B cell (primary cell): Measurements from ENCODE around the gene DSTYK. TPM values are rescaled to one million over a fixed set of nuclear protein-coding genes. Genes with fewer than 3 reads are reported as not detected.

Experiments used
- ATAC-seq: fragments of 200-7000 bp; cut with Tn5 transposase; one replicate; pipeline ENCODE4 v1.10.0; 2021; ENCODE audit warnings: low read depth, mild to moderate bottlenecking, moderate number of reproducible peaks, moderate library complexity
- CTCF ChIA-PET: fragments of 350-600 bp; sonication (Branson Sonifier 250); formaldehyde crosslinking; loops from one replicate; lab custom pipeline; 2021; ENCODE audit warnings: antibody characterized with exemption, inconsistent platforms; lab: Charles Lee
- POLR2A ChIA-PET: fragments of 350-600 bp; sonication (Branson Sonifier 250); formaldehyde crosslinking; loops from one replicate; lab custom pipeline; 2021; ENCODE audit warnings: antibody characterized with exemption; lab: Charles Lee
- DNase-seq: peaks from one replicate; pipeline ENCODE4 v3.0.0; 2013
- H2AFZ ChIP-seq: 2 replicates; pipeline ENCODE4 v1.6.1; 2012; ENCODE audit warnings: mild to moderate bottlenecking, low read depth, low read length; ENCODE audit not compliant: insufficient read depth, poor library complexity, severe bottlenecking
- H3K27ac ChIP-seq, 2 donors: 1 replicate in 1 of 2; 2 replicates in 1 of 2; pipeline ENCODE4 v1.5.1; 2012 to 2013; ENCODE audit warnings: low read length in 2 of 2, mild to moderate bottlenecking in 2 of 2, moderate library complexity in 1 of 2
- H3K27me3 ChIP-seq, 4 experiments: fragments of 200-600 bp in 1 of 4; sonication (generic) in 1 of 4; replicated peaks in 1 of 4; 1 replicate in 2 of 4; 2 replicates in 2 of 4; pipeline versions ENCODE4 v1.6.1 to v1.7.0; 2013 to 2016; ENCODE audit warnings: low read length in 3 of 4, mild to moderate bottlenecking in 2 of 4, mixed read lengths in 1 of 4, moderate library complexity in 1 of 4; ENCODE audit not compliant: insufficient read depth in 4 of 4, control insufficient read depth in 3 of 4; ENCODE audit errors: control extremely low read depth in 1 of 4
- H3K36me3 ChIP-seq, 2 experiments: replicated peaks in 1 of 2; 1 replicate in 1 of 2; 2 replicates in 1 of 2; pipeline versions ENCODE4 v1.6.1 to v1.7.1; 2013; ENCODE audit warnings: low read length in 1 of 2; ENCODE audit not compliant: insufficient read depth in 2 of 2, control insufficient read depth in 1 of 2; ENCODE audit errors: control extremely low read depth in 1 of 2, extremely low read depth in 1 of 2
- H3K4me1 ChIP-seq, 2 donors: fragments of 200-600 bp in 1 of 2; sonication (generic) in 1 of 2; 1 replicate in 1 of 2; 2 replicates in 1 of 2; pipeline versions ENCODE4 v1.5.1 to v1.6.1; 2013 to 2017; ENCODE audit warnings: low read length in 2 of 2; ENCODE audit not compliant: control insufficient read depth in 2 of 2, insufficient read depth in 2 of 2
- H3K4me2 ChIP-seq: replicated peaks from 2 replicates; pipeline ENCODE3; 2012; ENCODE audit warnings: mild to moderate bottlenecking, low read depth, low read length; ENCODE audit not compliant: poor library complexity, severe bottlenecking
- H3K4me3 ChIP-seq, 5 experiments: fragments of 200-600 bp in 1 of 5; sonication (generic) in 1 of 5; 1 replicate in 3 of 5; 2 replicates in 2 of 5; pipeline versions ENCODE4 v1.5.1 to v1.7.0; 2011 to 2016; ENCODE audit warnings: low read length in 4 of 5, mild to moderate bottlenecking in 4 of 5, low read depth in 2 of 5, control low read depth in 1 of 5, moderate library complexity in 1 of 5; ENCODE audit not compliant: insufficient read depth in 1 of 5; ENCODE audit errors: control extremely low read depth in 1 of 5, extremely low read depth in 1 of 5
- H3K79me2 ChIP-seq: fragments of 200-600 bp; sonication (generic); one replicate; pipeline ENCODE4 v1.6.0; 2016; ENCODE audit warnings: low read length; ENCODE audit not compliant: control insufficient read depth, insufficient read depth
- H3K9ac ChIP-seq: fragments of 200-600 bp; sonication (generic); 2 replicates; pipeline ENCODE4 v1.6.1; 2017; ENCODE audit warnings: mild to moderate bottlenecking, low read length, moderate library complexity
- H3K9me3 ChIP-seq, 3 donors: one replicate each; pipeline versions ENCODE4 v1.6.1 to v1.7.1; 2013; ENCODE audit warnings: low read length in 2 of 3; ENCODE audit not compliant: control insufficient read depth in 2 of 3, insufficient read depth in 1 of 3; ENCODE audit errors: control extremely low read depth in 1 of 3
- H4K20me1 ChIP-seq: 2 replicates; pipeline ENCODE4 v1.6.0; 2012; ENCODE audit warnings: mild to moderate bottlenecking, low read length; ENCODE audit not compliant: insufficient read depth, control insufficient read depth, poor library complexity, severe bottlenecking
- H3K27ac Mint-ChIP-seq: one replicate; pipeline ENCODE4 v1.8.0; 2021; ENCODE audit warnings: mixed read lengths
- H3K27me3 Mint-ChIP-seq: one replicate; pipeline ENCODE4 v1.8.0; 2021; ENCODE audit warnings: mixed read lengths
- H3K4me1 Mint-ChIP-seq: one replicate; pipeline ENCODE4 v1.8.0; 2021; ENCODE audit warnings: mixed read lengths
- H3K4me3 Mint-ChIP-seq: one replicate; pipeline ENCODE4 v1.8.0; 2021; ENCODE audit warnings: mixed read lengths
- H3K9me3 Mint-ChIP-seq: one replicate; pipeline ENCODE4 v1.8.0; 2022; ENCODE audit warnings: mixed read lengths; ENCODE audit not compliant: insufficient read depth
- CTCF ChIP-seq: fragments of 200-600 bp; IDR thresholded peaks from one replicate; pipeline ENCODE4 v1.8.0; 2022; ENCODE audit warnings: antibody characterized with exemption, mild to moderate bottlenecking
- EZH2 ChIP-seq: IDR thresholded peaks from 2 replicates; pipeline ENCODE4 v1.6.1; 2012; ENCODE audit warnings: borderline replicate concordance, low read depth, mild to moderate bottlenecking, moderate library complexity, low read length; ENCODE audit not compliant: insufficient read depth, poor library complexity, severe bottlenecking
- WGBS: methylation state at CpG from one replicate; pipeline ENCODE4 v1.1.5; 2013; ENCODE audit warnings: missing lambda C conversion rate; ENCODE audit not compliant: insufficient coverage; 5-methylcytosine and 5-hydroxymethylcytosine counted together
- intact Hi-C: fragments of 100-400 bp; cut with micrococcal nuclease; formaldehyde crosslinking; loops from one replicate; pipeline ENCODE4 v1.10.0; 2022
- polyA plus RNA-seq: library from polyadenylated mRNA; depleted of rRNA; stranded (reverse); fragments of >200 nt; gene quantifications from 2 replicates; pipeline ENCODE4 v1.2.3, GENCODE V29; 2012
- total RNA-seq, 2 donors: library from RNA; stranded (reverse); fragments of 120-200 nt in 1 of 2; gene quantifications; 1 replicate in 1 of 2; 2 replicates in 1 of 2; pipeline versions ENCODE4 v1.2.3 to v1.2.4, GENCODE V29; 2013 to 2022

The DSTYK gene
- total and polyA plus RNA-seq, 2 donors (not counting 1 experiment from before 2014, with no cell fraction given) = 3.6 to 15.7 TPM

GRCh38 chr1:205192287-205192686, 19.2 kb downstream of the DSTYK start:
- no peaks in the 10 kb centered on the region for H3K4me1 ChIP-seq
- ATAC-seq = no peak
- peaks cover 39% of the 10 kb centered on the region for H3K4me1 Mint-ChIP-seq
- DNase-seq = no peak
- H3K9ac ChIP-seq = no peak overlapping the region
- peaks cover 0 to under 1% of the 10 kb centered on the region in 2 experiments for H3K36me3 ChIP-seq
- H2AFZ ChIP-seq = no peak overlapping the region
- no peak overlapping the region for H3K27ac ChIP-seq
- no peaks in the 10 kb centered on the region for H3K9me3 ChIP-seq
- TF ChIP-seq EZH2 = no peak
- TF ChIP-seq CTCF = no peak
- peaks cover 71% of the 10 kb centered on the region for H4K20me1 ChIP-seq
- H3K4me2 ChIP-seq = no peak overlapping the region
- H3K4me3 Mint-ChIP-seq = no peak overlapping the region
- no peaks in the 10 kb centered on the region for H3K9me3 Mint-ChIP-seq
- WGBS = 95% methylated on average over 6 of the region's 8 CpGs
- H3K79me2 ChIP-seq = peaks cover 76% of the 10 kb centered on the region
- H3K27ac Mint-ChIP-seq = no peak overlapping the region
- no peak overlapping the region for H3K4me3 ChIP-seq
- intact Hi-C loops = no loop called here
- no peaks in the 10 kb centered on the region for H3K27me3 Mint-ChIP-seq
- POLR2A ChIA-PET = no interaction called here
- CTCF ChIA-PET = interaction anchor here (0.6 to 1.4 kb wide), 3 partner anchors 42 to 785 kb away, joined by 3 read pairs; no protein-coding TSS in a partner anchor
- H3K27me3 ChIP-seq = no peaks in the 10 kb centered on the region

- CTCF ChIA-PET = interaction anchor here (1.1 to 1.4 kb wide), 2 partner anchors 64 to 785 kb away, joined by 3 read pairs; no protein-coding TSS in a partner anchor
- H3K4me1 Mint-ChIP-seq = peaks cover 39% of the 10 kb centered on the region
Observed at GRCh38 chr1:205191622-205192021, 19.9 kb downstream of the DSTYK start.

More at GRCh38 chr1:205191622-205192021, 19.9 kb downstream of the DSTYK start:
- Histone ChIP-seq H3K4me1 (no peaks in the 10 kb centered on the region), H2AFZ (no peak overlapping the region), H3K36me3 (peaks cover 0 to 8% of the 10 kb centered on the region in 2 experiments), H3K27me3 (no peaks in the 10 kb centered on the region), H3K9me3 (no peaks in the 10 kb centered on the region), H4K20me1 (peaks cover 72% of the 10 kb centered on the region), H3K4me2 (no peak overlapping the region), H3K9ac (no peak overlapping the region), H3K79me2 (peaks cover 70% of the 10 kb centered on the region), H3K27ac (no peak overlapping the region), H3K4me3 (no peak overlapping the region)
- POLR2A ChIA-PET = no interaction called here
- intact Hi-C loops = no loop called here
- WGBS = no CpG with 5 or more reads among the region's 2 CpGs
- TF ChIP-seq EZH2 = no peak
- no peak overlapping the region for H3K27ac Mint-ChIP-seq
- no peak overlapping the region for H3K4me3 Mint-ChIP-seq
- H3K9me3 Mint-ChIP-seq = no peaks in the 10 kb centered on the region
- ATAC-seq (no peak), DNase-seq (no peak)
- no peaks in the 10 kb centered on the region for H3K27me3 Mint-ChIP-seq
